Germinal center (tissue), 1 donor: Measurements from ENCODE around the gene SMARCA1.
"Not testable (repeated sequence)": the region's sequence is repeated elsewhere in the genome, so short reads cannot be mapped to it uniquely, and the experiment has no call there.

Source experiments
- DNase-seq: peaks from one replicate; pipeline ENCODE4 v3.0.0; 2012; ENCODE audit warnings: mixed read lengths, low spot score

The SMARCA1 gene

GRCh38 chrX:129523079-129523911, at the start of gene SMARCA1:
Gene SMARCA1, minus strand, starts transcription at chrX:129523490. Its CDS starts 120 bp downstream, at chrX:129523370.
- peak; percentile 1 for DNase-seq

- DNase-seq: no peak
Observed at GRCh38 chrX:129572422-129572821, 49.1 kb upstream of the SMARCA1 start.

- no peak for DNase-seq
Observed at GRCh38 chrX:129568349-129568748, 45.1 kb upstream of the SMARCA1 start.

DNA sequence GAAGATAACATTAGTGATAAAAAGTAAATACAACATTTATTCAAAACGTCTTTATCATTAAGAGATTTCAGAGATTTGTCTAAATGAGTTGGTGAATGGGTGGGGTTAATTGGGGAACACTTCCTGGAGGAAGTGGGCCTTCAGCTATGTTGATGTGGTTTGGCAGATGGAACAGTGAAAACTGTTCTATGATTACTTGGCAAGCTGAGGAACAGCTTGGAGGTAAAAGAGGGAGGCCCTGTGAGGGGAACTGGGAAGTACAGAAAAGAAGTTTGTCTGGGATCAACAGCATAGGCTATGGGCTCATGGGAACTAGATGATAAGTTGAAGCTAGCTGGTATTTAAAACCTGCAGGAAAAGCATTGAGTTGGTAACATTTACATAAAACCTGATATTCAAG, 42.8 kb upstream of the SMARCA1 start:
- no peak for DNase-seq

DNA sequence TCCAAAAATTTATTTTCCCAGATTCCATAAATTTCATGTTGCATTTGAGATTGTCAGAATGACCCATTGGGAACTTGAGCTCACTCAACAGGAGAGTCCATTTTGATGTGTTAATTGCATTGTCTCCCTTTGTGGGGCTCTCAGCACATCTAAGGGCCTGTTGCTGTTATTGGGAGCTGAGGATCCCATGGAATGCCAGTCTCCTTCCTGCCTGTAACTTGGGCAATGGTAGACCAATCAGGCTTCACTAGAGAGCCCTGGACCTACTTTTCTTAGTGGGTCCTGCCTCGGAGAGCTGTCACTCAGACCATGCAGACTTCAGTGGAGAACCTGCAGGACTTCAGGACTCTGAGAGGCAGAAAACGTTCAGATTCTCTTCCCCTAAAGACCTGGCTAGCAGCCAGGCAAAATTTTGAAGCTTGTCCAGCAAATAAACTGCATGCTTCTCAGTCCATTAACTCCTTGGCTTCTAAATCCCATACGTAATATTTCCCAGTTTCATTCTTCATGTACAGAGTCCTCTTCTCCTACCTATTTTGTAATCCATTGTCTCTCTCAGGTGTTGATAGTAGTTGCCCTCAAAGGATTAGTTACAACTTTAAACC, 41.9 kb upstream of the SMARCA1 start:
- DNase-seq: no peak

GRCh38 chrX:129564345-129564744, 41.1 kb upstream of the SMARCA1 start:
- not testable (repeated sequence) for DNase-seq

DNA sequence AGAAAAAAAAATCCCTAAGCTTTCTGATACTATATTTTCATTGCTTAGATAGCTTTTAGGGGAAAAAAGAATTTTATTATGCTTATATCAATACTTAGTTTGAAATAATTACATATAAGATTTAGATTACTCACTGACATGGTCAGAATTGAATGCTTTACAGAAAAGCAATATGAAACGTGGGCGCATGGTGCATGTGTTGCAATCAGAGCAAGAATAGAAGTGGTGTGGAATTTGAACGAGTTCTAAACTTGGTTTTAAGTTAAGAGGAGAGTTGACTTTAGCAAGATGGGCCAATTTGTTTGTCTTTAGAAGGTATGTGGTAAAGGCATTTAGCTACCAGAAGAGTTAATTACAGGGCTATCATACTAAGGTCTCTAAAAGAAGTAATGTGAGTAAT, 38.2 kb upstream of the SMARCA1 start:
- DNase-seq: no peak

- no peak for DNase-seq
Observed at GRCh38 chrX:129559783-129560182, 36.5 kb upstream of the SMARCA1 start.

GRCh38 chrX:129557844-129558480, 34.7 kb upstream of the SMARCA1 start:
- DNase-seq: no peak

DNA sequence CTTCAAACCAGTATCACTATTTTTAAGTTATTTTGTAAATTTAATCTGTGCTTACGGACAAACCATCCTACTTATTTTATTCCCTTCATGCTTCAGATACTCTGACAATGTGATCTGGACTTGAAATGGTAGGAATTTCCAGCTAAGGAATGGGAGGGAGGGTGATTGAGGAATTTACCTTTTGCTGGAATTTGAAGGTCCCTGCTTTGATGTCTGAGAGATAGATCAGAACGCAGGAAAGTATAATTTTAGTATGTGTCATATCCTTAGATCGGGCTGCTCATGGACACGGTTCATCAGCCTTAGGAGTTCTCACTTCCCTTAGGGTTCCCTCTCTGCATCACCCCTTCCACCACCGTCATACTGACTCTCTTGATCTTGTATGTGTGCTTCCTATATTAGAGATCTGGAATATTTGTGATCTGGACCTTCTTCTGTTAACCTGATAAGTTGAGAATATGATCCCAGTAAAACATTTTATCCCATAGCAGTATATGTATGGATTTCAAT, 33.6 kb upstream of the SMARCA1 start:
- DNase-seq: no peak

DNA sequence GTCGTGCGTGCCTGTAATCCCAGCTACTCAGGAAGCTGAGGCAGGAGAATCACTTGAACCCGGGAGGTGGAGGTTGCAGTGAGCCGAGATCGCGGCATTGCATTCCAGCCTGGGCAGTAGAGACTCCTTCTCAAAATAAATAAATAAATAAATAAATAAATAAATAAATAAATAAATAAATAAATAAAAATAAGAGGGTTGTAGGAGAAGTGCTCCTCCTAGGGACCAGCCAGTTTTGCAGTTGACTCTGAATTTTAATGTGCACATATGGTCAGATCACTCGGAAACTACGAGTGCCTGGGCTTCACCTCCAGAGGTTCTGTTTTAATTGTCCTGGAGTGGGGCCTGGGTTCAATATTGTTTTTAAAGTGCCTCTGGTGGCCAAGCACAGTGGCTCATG, 31.5 kb upstream of the SMARCA1 start:
- DNase-seq: not testable (repeated sequence)

- peak; percentile 14 for DNase-seq
Observed at GRCh38 chrX:129553619-129554288, 30.5 kb upstream of the SMARCA1 start.

DNA sequence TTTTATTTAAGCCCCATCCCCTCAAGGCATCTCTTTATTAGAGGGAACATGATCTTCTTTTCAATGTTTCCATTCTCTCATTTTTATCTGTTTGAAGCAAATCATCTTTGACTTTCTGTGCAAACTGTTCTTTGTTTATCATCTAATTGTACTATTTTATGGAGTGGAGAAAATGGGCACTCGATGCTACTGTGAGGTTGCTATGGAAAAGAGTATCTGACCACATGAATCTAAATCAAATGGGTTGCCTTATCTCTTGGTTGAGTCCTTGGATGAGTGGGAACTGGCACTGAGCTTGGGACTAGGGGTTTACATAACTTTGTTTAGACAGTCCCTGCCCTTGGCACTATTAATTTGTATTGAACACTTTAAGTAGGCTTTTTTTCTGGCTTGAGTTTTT, 25.8 kb upstream of the SMARCA1 start:
- DNase-seq: no peak

DNA sequence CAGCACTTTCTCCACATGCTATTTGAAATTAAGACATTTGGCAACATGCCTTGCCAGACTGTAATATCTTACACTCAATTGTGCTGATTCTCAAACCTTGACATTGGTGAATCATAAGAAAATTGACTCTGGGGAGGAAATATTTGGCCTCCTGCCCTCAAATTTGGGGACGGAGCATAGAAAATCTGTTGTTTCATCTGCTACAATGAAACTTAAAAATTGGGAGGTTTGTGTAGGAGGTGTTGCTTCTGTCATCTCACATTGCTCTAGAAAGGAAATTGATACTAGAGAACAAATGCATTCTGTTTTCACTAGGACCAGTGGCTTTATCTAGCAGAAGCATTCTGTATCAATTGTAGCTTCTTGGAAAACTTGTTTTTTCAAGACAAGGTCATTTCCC, 22.1 kb upstream of the SMARCA1 start:
- DNase-seq: no peak

GRCh38 chrX:129544780-129545179, 21.5 kb upstream of the SMARCA1 start:
- no peak for DNase-seq

DNA sequence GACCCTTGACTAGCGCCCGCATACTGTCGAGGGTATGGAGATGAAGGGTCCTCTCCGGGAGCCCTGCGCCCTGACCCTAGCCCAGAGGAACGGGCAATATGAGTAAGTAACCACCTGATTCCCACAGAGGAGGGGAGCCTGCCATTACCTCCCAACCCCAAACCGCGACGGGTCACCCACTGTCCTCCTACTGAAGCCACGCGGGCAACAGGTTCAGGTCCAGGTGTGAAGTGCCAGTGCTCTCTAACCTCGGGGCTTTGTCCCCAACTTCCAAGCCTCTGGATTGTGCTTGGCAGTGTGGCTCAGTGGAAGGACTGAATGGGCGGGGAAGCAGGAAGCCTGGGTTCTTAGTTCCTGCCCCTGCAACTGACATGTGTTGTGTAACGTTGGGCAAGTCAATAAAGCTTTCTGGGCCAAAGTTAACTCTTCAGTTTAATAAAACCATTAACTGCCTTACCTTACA, 17.5 kb upstream of the SMARCA1 start:
- DNase-seq: peak; percentile 3

GRCh38 chrX:129540068-129540653, 16.9 kb upstream of the SMARCA1 start, which contains the start of gene OCRL:
Gene OCRL, plus strand, starts transcription at chrX:129540259. Its CDS starts 181 bp downstream, at chrX:129540440.
- peak; percentile 55 for DNase-seq

- DNase-seq: no peak
Observed at GRCh38 chrX:129534816-129535578, 11.7 kb upstream of the SMARCA1 start.

- DNase-seq: no peak
Observed at GRCh38 chrX:129531132-129531531, 7.8 kb upstream of the SMARCA1 start.

GRCh38 chrX:129530410-129530809, 7.1 kb upstream of the SMARCA1 start:
- no peak for DNase-seq
